NCI-H226 (cell line): ENCODE data around the gene LMOD1.
"Not testable (repeated sequence)": the region's sequence is repeated elsewhere in the genome, so short reads cannot be mapped to it uniquely, and the experiment has no call there.

Experiments used
- DNase-seq: peaks from one replicate; pipeline ENCODE4 v3.0.0-alpha.2; 2015

The LMOD1 gene

DNA sequence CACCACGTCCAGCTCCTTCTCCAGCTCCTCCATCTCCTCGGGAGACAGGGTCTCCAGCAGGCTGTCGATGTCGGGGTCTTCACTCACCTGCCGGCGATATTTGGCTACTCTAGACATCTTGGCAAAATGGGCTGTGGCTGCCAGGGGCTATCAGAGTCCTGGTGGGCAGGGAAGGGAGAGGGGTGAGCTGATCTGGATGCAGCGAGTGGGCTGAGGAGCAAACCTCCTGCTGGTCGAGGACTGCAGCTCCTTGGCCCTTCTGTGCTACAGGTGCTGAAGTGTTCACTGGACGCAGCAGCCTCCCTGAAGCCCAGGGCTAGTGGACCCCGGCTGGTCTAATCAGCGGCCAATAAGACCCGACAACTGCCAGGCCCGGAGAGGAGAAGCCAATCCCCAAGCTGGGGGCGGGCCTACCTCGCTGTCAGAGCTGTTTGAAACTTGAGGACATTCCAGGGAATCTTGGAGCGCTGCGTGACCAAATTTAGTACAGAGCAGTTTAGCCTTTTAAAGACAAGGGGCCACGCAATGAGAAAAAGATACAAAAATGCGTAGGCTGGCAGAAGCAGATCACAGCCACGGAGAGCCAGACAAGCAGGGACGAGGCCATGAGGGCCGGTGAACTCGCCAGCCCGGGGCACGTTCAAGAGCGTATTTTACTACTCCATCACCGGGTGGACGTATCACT lies at the start of gene LMOD1:
TSS of gene LMOD1 (minus strand) at position 325 of the 685 bp plus-strand sequence. CDS start at position 117, 208 bp downstream.
- DNase-seq, result peak; percentile 47

DNA sequence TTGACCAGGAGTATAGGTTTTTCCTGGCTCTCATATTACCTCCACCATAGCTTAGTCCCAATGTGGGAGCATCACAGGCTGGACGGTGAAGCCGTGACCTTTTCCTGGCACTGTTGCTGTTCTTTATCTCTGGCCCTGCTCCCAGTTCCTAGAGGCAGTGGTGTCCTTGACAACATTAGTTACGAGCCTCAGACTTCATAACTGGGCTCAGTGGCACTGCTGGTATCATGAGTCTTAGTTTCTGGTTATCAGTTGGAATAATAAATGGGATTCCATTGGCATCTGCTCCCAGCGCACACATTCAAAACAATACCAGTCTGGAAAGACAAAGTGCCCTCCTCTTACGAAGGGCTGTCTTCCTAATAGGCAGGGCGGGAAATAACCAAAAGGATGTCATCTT lies 44.1 kb upstream of the LMOD1 start:
- no peak for DNase-seq

DNA sequence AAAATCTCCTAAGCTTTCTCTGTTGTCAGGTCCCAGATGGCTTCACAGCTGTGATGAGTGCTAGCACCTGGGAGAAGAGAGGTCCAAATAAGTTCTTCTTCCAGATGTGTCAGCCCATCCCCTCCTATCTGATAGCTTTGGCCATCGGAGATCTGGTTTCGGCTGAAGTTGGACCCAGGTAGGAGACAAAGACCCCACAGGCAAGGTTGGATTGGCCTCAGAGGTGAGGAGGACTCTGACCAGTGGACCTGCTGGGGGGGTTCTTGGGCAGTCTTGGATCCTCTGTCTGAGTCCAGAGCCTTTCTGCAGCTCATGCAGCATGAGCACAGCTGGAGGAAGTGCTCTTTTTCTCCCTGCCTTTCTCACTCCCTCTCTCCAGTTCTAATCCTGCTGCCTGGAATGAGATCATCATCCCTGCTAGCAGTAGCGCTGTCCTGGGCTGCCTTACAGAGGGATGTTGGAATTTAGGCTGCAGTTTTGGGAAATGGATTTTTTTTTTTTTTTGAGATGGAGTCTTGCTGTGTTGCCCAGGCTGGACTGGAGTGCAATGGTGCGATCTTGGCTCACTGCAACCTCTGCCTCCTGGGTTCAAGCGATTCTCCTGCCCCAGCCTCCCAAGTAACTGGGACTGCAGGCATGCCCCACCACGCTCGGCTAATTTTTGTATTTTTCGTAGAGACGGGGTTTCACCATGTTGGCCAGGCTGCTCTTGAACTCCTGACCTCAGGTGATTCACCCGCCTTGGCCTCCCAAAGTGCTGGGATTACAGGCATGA lies 43.2 kb upstream of the LMOD1 start:
- DNase-seq, result no peak

DNA sequence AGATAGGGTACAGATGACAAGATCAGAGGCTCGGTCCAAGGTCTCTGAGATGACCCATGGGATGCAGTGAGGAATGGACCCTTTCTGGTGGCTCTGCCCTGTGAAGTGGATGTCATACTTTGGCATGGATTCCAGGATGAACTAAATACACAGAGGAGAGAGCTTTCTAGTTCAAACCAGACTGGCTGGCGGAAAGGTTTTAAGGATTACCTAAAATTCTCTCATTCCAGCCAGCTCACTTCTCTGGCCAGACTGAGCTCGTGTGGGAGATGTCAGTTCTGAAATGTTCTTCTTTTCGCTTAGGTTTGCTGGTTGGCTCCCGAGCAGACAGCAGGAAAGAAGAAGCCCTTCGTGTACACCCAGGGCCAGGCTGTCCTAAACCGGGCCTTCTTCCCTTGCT lies 42.3 kb upstream of the LMOD1 start:
- no peak for DNase-seq

DNA sequence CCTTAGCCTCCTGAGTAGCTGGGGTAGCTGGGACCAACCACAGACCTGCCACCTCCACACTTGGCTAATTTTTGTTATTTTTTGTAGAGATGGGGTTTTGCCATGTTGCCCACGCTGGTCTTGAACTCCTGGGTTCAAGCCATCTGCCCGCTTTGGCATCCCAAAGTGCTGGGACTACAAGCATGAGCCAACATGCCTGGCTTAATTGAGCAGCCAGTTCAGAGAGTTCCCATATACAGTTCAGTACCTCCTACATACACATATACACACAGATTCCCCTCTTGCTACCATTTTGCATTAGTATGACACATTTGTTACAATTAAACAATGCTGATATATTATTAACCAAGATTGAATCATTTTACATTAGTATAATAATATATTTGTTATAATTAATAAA lies 39.0 kb upstream of the LMOD1 start:
- no peak for DNase-seq

DNA sequence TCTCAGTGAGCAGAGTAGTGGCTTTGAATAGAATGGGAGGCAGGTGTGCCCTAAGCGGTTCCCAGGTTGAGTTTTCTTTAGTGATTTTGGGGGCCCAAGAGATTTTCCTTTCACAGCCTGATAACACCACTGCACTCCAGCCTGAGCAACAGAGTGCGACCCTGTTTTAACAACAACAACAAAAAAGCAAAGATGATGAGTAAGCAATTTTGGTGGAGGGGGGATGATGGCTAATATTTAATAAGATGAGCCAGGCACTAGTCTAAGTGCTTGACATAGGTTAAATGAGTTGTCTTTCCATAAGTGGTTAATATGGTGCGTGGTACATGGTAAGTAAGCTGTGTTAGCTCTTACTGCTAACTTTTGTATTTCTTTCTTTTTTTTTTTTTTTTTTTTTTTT lies 38.1 kb upstream of the LMOD1 start:
- no peak for DNase-seq

DNA sequence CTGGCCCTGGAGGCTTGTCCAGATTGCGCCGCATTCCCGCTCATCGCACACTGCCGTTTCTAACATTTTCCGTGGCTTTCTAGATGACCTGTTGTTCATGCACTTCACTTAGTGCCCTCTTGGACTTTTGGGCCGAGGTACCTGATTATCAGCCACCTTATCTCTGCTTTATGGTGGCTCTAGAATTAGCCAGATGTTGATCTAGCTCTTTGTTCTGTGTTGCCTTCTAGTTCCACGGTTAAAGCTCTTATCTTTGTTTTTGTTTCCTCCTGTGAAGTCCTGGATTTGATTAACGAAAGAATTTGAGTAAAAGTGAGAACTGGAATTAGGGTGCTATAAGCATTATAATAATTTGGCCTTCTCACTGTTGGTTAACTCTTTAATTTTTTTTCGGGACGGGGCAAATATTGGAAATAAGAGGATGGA lies 37.0 kb upstream of the LMOD1 start:
- no peak for DNase-seq

DNA sequence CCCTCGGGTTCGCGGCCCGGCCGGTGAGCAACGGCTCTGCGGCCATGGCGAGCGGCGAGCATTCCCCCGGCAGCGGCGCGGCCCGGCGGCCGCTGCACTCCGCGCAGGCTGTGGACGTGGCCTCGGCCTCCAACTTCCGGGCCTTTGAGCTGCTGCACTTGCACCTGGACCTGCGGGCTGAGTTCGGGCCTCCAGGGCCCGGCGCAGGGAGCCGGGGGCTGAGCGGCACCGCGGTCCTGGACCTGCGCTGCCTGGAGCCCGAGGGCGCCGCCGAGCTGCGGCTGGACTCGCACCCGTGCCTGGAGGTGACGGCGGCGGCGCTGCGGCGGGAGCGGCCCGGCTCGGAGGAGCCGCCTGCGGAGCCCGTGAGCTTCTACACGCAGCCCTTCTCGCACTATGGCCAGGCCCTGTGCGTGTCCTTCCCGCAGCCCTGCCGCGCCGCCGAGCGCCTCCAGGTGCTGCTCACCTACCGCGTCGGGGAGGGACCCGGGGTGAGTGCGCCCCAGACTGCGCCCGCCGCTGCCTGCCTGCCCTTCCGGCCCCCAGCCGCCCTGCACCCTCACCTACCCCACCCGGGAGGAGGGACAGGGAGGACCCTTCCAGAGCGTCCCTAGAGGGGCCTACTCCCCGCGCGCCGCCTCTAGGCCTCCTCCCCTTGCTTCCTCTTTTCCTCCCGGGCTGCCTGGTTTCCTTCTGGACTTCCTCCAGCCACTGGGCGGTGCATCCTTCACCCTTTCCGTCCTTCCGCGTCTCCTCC lies 36.5 kb upstream of the LMOD1 start, which contains the start of gene RNPEP:
TSS of gene RNPEP (plus strand) at position 26 of the 757 bp plus-strand sequence. CDS start at position 45, 19 bp downstream.
- DNase-seq, result peak; percentile 83

DNA sequence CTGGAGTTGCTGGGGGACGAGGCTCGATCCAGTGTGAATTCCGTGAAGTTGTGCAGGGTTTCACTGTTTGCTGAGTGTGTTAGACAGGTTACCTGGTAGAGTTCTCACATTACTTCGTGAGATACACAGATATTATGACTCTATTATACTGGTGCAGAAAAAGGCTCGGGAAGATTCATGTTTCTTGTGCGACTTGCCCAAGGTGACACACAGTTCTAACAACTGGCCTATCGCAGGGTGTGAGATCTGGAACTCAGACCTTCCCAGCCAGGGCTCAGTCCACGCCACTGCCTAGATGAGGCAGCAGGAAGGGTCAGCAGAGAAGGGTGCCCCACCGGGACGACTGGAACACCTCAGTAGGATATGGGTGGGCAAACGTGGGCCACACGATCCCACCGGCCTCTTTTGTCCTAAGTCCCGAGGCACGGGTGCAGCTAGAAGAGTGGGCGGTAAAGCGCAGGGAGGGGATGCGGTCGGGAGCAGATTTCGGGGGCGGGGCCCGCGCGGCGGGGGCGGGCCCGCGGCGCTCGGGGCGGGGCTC lies 35.8 kb upstream of the LMOD1 start:
- no peak for DNase-seq

DNA sequence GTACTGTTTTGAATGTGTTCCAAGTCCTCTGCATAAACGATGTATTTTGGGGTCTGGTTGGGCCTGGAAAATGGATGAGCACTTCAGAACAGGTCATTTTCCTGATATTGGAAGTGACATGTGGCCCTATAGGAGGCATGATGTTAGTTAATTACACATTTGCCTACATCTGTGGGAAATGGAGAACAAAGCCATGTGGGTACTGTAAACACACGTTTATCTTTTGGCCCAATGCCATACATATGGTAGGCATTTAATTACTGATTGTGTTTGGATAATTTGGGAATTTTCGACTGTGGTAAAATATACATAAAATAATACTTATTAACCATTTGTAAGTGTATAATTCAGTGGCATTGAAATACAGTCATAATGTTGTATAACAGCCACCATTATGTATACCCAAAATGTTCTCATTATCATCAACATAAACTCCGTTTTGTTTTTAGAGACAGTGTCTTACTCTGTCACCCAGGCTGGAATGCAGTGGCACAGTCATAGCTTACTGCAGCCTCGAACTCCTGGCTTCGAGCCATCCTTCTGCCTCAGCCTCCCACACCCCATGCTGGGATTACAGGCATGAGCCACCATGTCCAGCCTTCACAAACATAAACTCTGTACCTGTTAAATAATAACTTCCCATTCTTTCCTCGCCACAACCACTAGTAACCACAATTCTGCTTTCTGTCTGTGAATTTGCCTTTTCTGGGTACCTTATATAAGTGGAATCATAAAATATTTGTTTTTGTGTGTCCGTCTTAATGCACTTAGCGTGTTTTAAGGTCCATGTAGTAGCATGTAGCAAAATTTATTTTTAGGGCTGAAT lies 24.2 kb upstream of the LMOD1 start:
- no peak for DNase-seq

DNA sequence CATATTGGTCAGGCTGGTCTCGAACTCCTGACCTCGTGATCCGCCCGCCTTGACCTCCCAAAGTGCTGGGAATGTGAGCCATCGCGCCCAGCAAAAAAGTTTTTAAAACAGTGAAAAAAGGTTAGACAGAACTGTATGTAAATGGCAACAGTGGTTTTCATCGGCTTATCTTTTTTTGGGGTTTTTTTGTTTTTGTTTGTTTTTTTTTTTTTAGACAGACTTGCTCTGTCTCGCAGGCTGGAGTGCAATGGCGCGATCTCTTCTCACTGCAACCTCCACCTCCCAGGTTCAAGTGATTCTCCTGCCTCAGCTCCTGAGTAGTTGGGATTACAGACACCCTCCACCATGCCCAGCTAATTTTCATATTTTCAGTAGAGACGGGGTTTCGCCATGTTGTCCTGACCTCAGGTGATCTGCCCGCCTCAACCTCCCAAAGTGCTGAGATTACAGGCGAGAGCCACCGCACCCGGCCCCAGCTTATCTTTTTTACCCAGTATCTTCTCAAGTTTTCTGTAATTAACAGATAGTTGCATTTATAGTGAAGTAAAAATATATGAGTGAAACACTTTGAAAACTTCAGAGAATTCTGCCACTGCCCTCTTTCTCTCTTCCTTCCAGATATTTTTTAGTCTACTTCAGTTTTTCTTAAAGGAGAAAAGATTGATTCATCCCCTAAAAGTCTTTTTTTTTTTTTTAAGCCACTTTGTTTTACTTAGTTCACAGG lies 22.0 kb upstream of the LMOD1 start:
- no peak for DNase-seq

DNA sequence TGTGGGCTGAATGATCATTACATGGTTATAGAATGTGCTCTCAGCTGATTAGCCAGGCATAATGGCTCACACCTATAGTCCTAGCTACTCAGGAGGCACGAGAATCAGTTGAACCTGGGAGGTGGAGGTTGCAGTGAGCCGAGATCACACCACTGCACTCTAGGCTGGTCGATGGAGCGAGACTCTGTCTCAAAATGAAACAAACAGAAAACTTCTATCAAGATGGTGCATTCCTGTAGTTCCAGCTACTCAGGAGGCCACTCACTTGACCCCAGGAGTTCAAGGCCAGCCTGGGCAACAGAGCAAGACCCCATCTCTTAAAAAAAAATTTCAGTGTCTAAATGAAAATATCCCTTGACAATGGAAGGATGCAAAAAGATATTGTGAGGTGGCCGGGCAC lies 19.8 kb upstream of the LMOD1 start:
- no peak for DNase-seq

DNA sequence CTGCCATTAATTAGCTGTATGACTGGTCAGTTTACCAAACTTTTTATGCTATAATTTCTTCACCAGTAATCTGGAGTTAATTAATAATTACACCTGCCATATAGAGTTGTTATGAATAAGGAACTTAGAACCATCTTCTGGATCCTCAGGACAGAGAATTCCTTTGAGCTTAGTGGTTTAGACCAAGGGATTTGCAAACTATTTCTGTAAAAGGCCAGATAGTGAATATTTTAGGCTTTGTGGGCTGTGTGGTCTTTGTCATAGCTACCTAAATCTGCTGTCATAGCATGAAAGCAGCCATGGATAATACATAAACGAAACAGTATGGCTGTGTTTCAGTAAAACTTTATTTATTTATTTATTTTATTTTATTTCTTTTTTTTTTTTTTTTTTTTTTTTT lies 17.9 kb upstream of the LMOD1 start:
- no peak for DNase-seq

DNA sequence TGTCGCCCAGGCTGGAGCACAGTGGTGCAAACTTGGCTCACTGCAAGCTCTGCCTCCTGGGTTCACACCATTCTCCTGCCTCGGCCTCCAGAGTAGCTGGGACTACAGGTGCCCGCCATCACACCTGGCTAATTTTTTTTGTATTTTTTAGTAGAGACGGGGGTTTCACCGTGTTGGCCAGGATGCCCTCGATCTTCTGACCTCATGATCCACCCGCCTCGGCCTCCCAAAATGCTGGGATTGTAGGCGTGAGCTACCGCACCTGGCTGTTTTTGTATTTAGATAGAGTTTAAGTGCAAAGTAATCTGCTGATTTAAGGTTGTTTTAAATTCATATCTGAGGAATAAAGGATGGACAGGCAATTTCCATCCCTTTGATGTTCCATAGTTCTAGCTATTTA lies 16.0 kb upstream of the LMOD1 start:
- not testable (repeated sequence) for DNase-seq

DNA sequence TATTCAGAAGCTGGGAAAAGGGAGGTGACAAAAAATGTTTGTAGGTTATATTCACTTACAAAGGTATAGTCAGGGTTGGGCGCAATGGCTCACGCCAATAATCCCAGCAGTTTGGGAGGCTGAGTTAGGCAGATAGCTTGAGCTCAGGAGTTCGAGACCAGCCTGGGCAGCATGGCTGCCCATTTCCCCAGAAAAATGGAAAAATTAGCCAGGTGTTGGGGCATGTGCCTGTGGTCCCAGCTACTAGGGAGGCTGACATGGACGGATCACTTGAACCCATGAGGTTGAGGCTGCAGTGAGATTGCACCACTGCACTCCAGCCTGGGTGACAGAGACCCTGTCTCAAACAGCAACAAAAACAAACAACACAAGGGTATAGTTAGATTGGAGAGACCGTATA lies 12.0 kb upstream of the LMOD1 start:
- no peak for DNase-seq

DNA sequence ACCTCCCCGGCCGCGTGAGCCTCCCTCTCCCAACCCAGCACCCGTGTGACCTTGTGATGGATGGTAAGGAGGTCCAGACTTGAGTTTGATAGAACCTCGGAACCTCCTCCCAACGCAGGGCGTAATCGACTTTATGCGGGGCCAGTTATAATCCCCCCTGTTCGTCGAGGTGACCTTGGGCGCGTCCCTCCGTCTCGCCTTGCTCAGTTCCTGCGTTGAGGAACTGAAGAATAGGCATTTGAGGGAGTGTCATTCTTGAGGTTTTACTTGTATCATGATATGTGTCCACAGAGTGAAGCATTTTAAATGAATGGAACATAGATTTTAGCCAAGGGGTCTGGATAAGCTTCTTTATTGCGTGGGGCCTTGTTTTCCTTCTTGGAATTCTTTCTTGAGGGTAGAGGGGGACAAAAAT lies 9.4 kb upstream of the LMOD1 start:
- DNase-seq, result no peak

DNA sequence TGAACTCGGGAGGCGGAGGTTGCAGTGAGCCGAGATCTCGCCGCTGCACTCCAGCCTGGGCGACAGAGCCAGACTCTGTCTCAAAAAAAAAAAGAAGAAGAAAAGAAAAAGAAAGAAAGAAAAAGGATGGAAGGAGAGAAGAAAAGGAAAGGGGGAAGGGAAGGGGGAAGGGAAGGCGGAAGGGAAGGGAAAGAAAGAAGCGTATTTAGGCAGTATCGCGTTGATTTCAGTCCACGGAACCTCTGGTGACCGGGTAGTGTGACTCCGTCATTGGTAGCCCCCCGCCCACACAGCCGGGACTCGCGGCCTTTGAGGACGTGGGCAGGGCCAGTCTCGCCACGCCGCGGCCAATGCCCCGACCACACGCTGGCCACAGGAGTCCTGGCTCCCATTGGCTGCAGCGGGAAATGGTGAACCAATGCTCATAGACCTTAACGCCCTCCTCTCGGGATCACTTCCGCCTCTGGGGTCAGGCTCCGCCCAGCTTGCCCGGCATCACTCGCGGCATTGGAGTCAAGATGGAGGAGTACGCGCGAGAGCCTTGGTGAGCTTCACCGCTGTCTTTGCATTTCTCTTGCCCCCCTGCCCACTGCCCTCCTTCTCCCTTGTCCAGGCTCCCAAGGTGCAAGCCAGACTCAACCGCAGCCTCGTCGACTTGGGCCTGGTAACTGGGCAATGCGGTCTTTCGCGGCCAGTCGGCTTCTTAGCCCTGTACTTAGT lies 8.8 kb upstream of the LMOD1 start, which contains the start of gene TIMM17A:
TSS of gene TIMM17A (plus strand) at position 495 of the 720 bp plus-strand sequence. CDS start at position 519, 24 bp downstream.
- peak; percentile 99 for DNase-seq

DNA sequence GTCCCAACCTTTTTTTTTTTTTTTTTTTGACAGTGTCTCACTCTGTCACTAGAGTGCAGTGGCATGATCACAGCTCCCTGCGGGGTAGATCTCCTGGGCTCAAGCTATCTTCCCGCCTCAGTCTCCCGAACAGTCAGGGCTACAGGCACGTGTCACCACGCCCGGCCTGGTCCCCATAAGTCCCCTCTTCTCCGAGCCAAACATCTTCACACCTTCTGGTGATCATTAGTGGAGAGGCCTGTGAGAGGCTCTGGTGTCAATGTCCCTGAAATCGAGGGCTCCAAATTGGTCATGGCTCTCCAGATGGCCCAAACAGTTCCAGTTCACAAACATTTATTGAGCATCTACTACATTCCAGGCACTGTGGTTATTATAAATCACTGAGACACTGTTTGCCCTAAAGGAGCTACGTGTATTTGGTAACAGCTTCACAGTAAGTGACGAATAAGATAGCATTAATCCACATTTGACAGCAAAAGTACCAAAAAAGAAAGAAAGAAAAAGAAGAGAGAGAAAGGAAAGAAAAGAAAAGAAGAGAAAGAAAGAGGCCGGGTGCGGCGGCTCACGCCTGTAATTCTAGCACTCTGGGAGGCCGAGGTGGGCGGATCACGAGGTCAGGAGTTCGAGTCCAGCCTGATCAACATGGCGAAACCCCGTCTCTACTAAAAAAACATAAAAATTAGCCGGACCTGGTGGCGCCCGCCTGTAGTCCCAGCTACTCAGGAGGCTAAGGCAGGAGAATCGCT lies 8.1 kb upstream of the LMOD1 start:
- no peak for DNase-seq

DNA sequence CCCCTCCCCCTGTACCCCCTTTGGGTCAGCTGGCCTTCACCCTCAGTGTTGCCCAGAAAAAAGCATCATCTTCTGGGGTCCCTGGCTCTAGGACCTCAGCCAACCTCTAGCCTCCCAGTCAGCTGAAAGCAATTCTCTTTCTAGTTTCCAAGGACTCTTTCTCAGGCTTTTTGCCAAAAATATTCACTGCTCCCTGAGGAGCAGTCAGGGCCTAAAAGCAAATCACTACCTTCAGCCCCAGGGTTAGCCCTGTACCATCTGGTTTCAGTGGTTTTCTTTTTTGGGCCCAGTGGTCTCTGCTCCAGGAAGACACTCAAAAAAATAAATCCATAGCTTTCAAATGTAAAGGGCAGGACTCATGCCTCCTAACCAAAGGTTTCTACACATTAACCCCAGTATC lies 3.1 kb upstream of the LMOD1 start:
- no peak for DNase-seq

DNA sequence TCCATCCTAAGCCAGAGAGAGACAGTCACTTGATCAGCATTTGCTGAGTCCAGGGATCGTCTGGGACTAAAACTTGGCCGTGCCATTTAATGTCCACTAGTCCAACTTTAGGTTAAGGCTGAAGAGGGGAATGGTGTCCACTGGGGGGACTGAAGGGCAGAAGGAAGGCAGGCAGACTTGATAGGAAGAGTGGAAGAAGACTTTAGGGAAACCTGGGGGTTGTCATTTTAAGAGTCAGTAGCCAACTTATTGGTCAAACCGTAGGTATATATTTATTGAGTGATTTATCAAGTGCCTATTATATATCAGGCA lies 1.3 kb upstream of the LMOD1 start:
- DNase-seq, result no peak
